GM12874 (cell line): Measurements from ENCODE around the gene ALOX5AP.

Source experiments
- TF ChIP-seq, protein P1 (sequence below): IDR thresholded peaks from 2 replicates; pipeline ENCODE4 v1.5.1; 2011; ENCODE audit warnings: low read depth, mild to moderate bottlenecking, control low read depth, low read length, moderate library complexity; ENCODE audit not compliant: insufficient read depth

ALOX5AP gene

GRCh38 chr13:30715837-30716236 is 19.5 kb upstream of the ALOX5AP start:
- TF ChIP-seq, protein P1, sequence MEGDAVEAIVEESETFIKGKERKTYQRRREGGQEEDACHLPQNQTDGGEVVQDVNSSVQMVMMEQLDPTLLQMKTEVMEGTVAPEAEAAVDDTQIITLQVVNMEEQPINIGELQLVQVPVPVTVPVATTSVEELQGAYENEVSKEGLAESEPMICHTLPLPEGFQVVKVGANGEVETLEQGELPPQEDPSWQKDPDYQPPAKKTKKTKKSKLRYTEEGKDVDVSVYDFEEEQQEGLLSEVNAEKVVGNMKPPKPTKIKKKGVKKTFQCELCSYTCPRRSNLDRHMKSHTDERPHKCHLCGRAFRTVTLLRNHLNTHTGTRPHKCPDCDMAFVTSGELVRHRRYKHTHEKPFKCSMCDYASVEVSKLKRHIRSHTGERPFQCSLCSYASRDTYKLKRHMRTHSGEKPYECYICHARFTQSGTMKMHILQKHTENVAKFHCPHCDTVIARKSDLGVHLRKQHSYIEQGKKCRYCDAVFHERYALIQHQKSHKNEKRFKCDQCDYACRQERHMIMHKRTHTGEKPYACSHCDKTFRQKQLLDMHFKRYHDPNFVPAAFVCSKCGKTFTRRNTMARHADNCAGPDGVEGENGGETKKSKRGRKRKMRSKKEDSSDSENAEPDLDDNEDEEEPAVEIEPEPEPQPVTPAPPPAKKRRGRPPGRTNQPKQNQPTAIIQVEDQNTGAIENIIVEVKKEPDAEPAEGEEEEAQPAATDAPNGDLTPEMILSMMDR, result no peak

GRCh38 chr13:30718661-30719524 is 16.4 kb upstream of the ALOX5AP start:
- TF ChIP-seq, protein P1, result no peak

GRCh38 chr13:30719525-30719914 is 15.8 kb upstream of the ALOX5AP start:
- TF ChIP-seq, protein P1, result no peak

- TF ChIP-seq, protein P1, result no peak
Observed at GRCh38 chr13:30720172-30720869, 15.0 kb upstream of the ALOX5AP start.

GRCh38 chr13:30721936-30722335 is 13.4 kb upstream of the ALOX5AP start:
- TF ChIP-seq, protein P1, result no peak

GRCh38 chr13:30722361-30722760 is 13.0 kb upstream of the ALOX5AP start:
- TF ChIP-seq, protein P1, result no peak

- TF ChIP-seq, protein P1, result no peak
Observed at GRCh38 chr13:30724778-30725177, 10.6 kb upstream of the ALOX5AP start.
